Spleen (tissue), 11 donors: ENCODE data around the gene NSFL1C. TPM values are rescaled to one million over a fixed set of nuclear protein-coding genes. Genes with fewer than 3 reads are reported as not detected.

Experiments used
- DNase-seq: peaks from one replicate; pipeline ENCODE4 v3.0.0-alpha.2; 2020
- H3K27ac ChIP-seq, 8 donors: fragments of 200-600 bp; sonication (generic) in 7 of 8; 1 replicate in 4 of 8; 2 replicates in 4 of 8; pipeline versions ENCODE4 v1.5.0 to v1.8.0; 2016 to 2021; ENCODE audit warnings: inconsistent platforms in 4 of 8, mild to moderate bottlenecking in 4 of 8, moderate library complexity in 1 of 8
- H3K27me3 ChIP-seq, 7 donors: fragments of 200-600 bp; sonication (generic) in 6 of 7; replicated peaks in 1 of 7; 1 replicate in 4 of 7; 2 replicates in 3 of 7; pipeline versions ENCODE4 v1.5.0 to v1.8.0; 2016 to 2021; ENCODE audit warnings: inconsistent platforms in 3 of 7, mild to moderate bottlenecking in 1 of 7
- H3K36me3 ChIP-seq, 6 donors: fragments of 200-600 bp; sonication (generic) in 5 of 6; 1 replicate in 4 of 6; 2 replicates in 2 of 6; pipeline versions ENCODE4 v1.5.0 to v1.8.0; 2016 to 2021; ENCODE audit warnings: inconsistent platforms in 2 of 6
- H3K4me1 ChIP-seq, 6 donors: fragments of 200-600 bp; sonication (generic) in 5 of 6; 1 replicate in 3 of 6; 2 replicates in 3 of 6; pipeline versions ENCODE4 v1.5.0 to v1.8.0; 2016 to 2021; ENCODE audit warnings: inconsistent platforms in 3 of 6
- H3K4me3 ChIP-seq, 8 donors: fragments of 200-600 bp; sonication (generic) in 7 of 8; 1 replicate in 4 of 8; 2 replicates in 4 of 8; pipeline versions ENCODE4 v1.5.0 to v1.8.0; 2016 to 2021; ENCODE audit warnings: inconsistent platforms in 4 of 8, mild to moderate bottlenecking in 4 of 8, moderate library complexity in 2 of 8
- H3K9me3 ChIP-seq, 8 donors: fragments of 200-600 bp; sonication (generic) in 7 of 8; 1 replicate in 4 of 8; 2 replicates in 4 of 8; pipeline versions ENCODE4 v1.5.0 to v1.8.0; 2016 to 2021; ENCODE audit warnings: inconsistent platforms in 4 of 8
- CTCF ChIP-seq, 11 experiments: fragments of 200-600 bp in 7 of 11; fragments of 450-650 bp in 4 of 11; sonication (generic) in 4 of 11; IDR thresholded peaks in 8 of 11; conservative IDR thresholded peaks in 3 of 11; 1 replicate in 7 of 11; 2 replicates in 4 of 11; pipeline versions ENCODE4 v1.4.0 to v1.8.0; 2016 to 2021; ENCODE audit warnings: antibody characterized with exemption in 11 of 11, inconsistent platforms in 4 of 11, mild to moderate bottlenecking in 1 of 11
- POLR2A ChIP-seq, 3 donors: fragments of 450-650 bp; IDR thresholded peaks; one replicate each; pipeline ENCODE4 v1.5.1; 2017; ENCODE audit warnings: antibody characterized with exemption in 3 of 3, mild to moderate bottlenecking in 1 of 3
- POLR2AphosphoS5 ChIP-seq, 3 donors: sonication (generic); formaldehyde crosslinking; IDR thresholded peaks; one replicate each; pipeline ENCODE4 v1.5.1; 2017; ENCODE audit warnings: antibody characterized with exemption in 3 of 3
- WGBS, 5 donors: extraction: QIAGEN DNeasy Blood & Tissue Kit in 3 of 5; methylation state at CpG; one replicate each; pipeline versions ENCODE4 v1.1.5 to v1.1.7; 2013 to 2018; 5-methylcytosine and 5-hydroxymethylcytosine counted together
- intact Hi-C: fragments of 100-400 bp; cut with DNase I; formaldehyde crosslinking; loops from one replicate; pipeline ENCODE4 v1.15.0; 2023; ENCODE audit warnings: low total_unique reads
- polyA plus RNA-seq, 3 donors: library from polyadenylated mRNA; stranded (reverse); fragments of 200-250 nt; gene quantifications; one replicate each; pipeline ENCODE4 v1.2.1, GENCODE V29; 2013
- total RNA-seq, 7 donors: library from RNA; depleted of rRNA in 3 of 7; stranded (reverse); fragments of >200 nt in 3 of 7; fragmentation: NEBNext Ultra II Directional in 4 of 7; extraction: Animal tissue kit (Norgen Biotek cat#: 25700) in 4 of 7; gene quantifications; one replicate each; pipeline versions ENCODE4 v1.1.0 to v1.2.1, GENCODE V29; 2016 to 2021
- donor health status: healthy with polysubstance abuse.
- donor health status: DM: no; HTN: no; CAD: no; lungs with moderate emphysema.
- donor health status: DM: no; HTN: no; CAD: no.
- donor health status: Bipolar disorder and iron deficiency.
- donor health status: healthy.
- donor health status: DM: no; HTN: no; CAD: no.
- donor health status: DM: yes; HTN: yes; CAD: no.

Gene NSFL1C
- total and polyA plus RNA-seq, 10 donors, result 37.1 to 88.5 (median 66.3) TPM

GRCh38 chr20:1418350-1418749 lies 48.3 kb downstream of the NSFL1C start:
- H3K36me3 ChIP-seq, result no peaks in the 10 kb centered on the region
- H3K4me1 ChIP-seq, result no peaks in the 10 kb centered on the region
- 53 to 76% (median 66%) methylated on average over 2 to 3 of the region's 3 CpGs for WGBS, 5 donors
- TF ChIP-seq POLR2A (IDR thresholded peaks at IDR 0.05), result no peak
- TF ChIP-seq CTCF (IDR thresholded peaks at IDR 0.05 in 8 of 11, conservative IDR thresholded peaks at IDR 0.05 in 3 of 11), result no peak
- TF ChIP-seq POLR2AphosphoS5 (IDR thresholded peaks at IDR 0.05), result no peak
- no peak overlapping the region for H3K27ac ChIP-seq
- peaks cover 0 to 37% (median 27%) of the 10 kb centered on the region in 8 donors for H3K9me3 ChIP-seq
- peaks cover 0 to 5% (median 0%) of the 10 kb centered on the region in 7 donors for H3K27me3 ChIP-seq
- no peak for DNase-seq
- intact Hi-C loops, result no loop called here
- H3K4me3 ChIP-seq, result no peak overlapping the region

GRCh38 chr20:1417790-1418189 lies 48.9 kb downstream of the NSFL1C start:
- intact Hi-C loops, result no loop called here
- Histone ChIP-seq H3K4me1 (no peaks in the 10 kb centered on the region), H3K9me3 (peaks cover 0 to 37% (median 27%) of the 10 kb centered on the region in 8 donors), H3K36me3 (no peaks in the 10 kb centered on the region), H3K4me3 (no peak overlapping the region), H3K27me3 (peaks cover 0 to 5% (median 0%) of the 10 kb centered on the region in 7 donors), H3K27ac (no peak overlapping the region)
- DNase-seq, result no peak
- TF ChIP-seq POLR2AphosphoS5 (IDR thresholded peaks at IDR 0.05) (no peak), POLR2A (IDR thresholded peaks at IDR 0.05) (no peak), CTCF (IDR thresholded peaks at IDR 0.05 in 8 of 11, conservative IDR thresholded peaks at IDR 0.05 in 3 of 11) (no peak)

- WGBS, 5 donors, result 73 to 83% (median 82%) methylated on average over 5 of the region's 5 CpGs
- Histone ChIP-seq H3K27me3 (peaks cover 0 to 5% (median 0%) of the 10 kb centered on the region in 7 donors), H3K9me3 (peaks cover 0 to 37% (median 27%) of the 10 kb centered on the region in 8 donors)
Observed at GRCh38 chr20:1417273-1417672, 49.4 kb downstream of the NSFL1C start.

More at GRCh38 chr20:1417273-1417672, 49.4 kb downstream of the NSFL1C start:
- Histone ChIP-seq H3K36me3 (no peaks in the 10 kb centered on the region), H3K27ac (no peak overlapping the region), H3K4me1 (no peaks in the 10 kb centered on the region), H3K4me3 (no peak overlapping the region)
- no peak for DNase-seq
- no peak for TF ChIP-seq CTCF (IDR thresholded peaks at IDR 0.05 in 8 of 11, conservative IDR thresholded peaks at IDR 0.05 in 3 of 11)
- intact Hi-C loops, result no loop called here
